ENCODE measurements around the gene MAOA.
"Not testable (repeated sequence)": the region's sequence is repeated elsewhere in the genome, so short reads cannot be mapped to it uniquely, and the experiment has no call there.

The MAOA gene
- total RNA-seq: 0.35 to 0.61 (median 0.39) reads per million in 3 donors

DNA sequence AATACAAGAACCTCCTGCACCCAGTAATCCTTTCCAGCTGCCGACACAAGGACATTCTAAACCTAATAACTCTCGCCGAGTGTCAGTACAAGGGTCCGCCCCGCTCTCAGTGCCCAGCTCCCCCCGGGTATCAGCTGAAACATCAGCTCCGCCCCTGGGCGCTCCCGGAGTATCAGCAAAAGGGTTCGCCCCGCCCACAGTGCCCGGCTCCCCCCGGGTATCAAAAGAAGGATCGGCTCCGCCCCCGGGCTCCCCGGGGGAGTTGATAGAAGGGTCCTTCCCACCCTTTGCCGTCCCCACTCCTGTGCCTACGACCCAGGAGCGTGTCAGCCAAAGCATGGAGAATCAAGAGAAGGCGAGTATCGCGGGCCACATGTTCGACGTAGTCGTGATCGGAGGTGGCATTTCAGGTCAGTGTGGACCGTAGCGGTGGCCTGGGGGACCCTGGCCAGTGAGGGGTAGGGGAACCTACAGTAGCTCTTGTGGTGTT is at the start of gene MAOA:
Gene MAOA (plus strand): TSS at position 295 of the 490 bp plus-strand sequence. CDS start 43 bp downstream, at position 338.
- peak within 1 kb of the TSS; percentile 65 for H3K4me3 ChIP-seq (ENCODE audit: insufficient read depth, low read depth, low read length, poor library complexity, severe bottlenecking)
- H3K9me3 ChIP-seq (ENCODE audit: control insufficient read depth, low read length): no peaks in the 10 kb centered on the region
- DNase-seq: peak; percentile 5 to 32 (median 32)
- no peaks in the 10 kb centered on the region for H3K4me1 ChIP-seq (ENCODE audit: control insufficient read depth, insufficient read depth, low read length, poor library complexity, severe bottlenecking)
- no peak within 1 kb of the TSS for H3K27ac ChIP-seq (ENCODE audit: insufficient read depth, low read length, poor library complexity, severe bottlenecking)
- H3K36me3 ChIP-seq (ENCODE audit: control insufficient read depth, insufficient read depth, low read length): no peaks in the 10 kb centered on the region
- no peaks in the 10 kb centered on the region for H3K27me3 ChIP-seq (replicated peaks; ENCODE audit: control insufficient read depth, insufficient read depth, low read length, poor library complexity, severe bottlenecking)

DNA sequence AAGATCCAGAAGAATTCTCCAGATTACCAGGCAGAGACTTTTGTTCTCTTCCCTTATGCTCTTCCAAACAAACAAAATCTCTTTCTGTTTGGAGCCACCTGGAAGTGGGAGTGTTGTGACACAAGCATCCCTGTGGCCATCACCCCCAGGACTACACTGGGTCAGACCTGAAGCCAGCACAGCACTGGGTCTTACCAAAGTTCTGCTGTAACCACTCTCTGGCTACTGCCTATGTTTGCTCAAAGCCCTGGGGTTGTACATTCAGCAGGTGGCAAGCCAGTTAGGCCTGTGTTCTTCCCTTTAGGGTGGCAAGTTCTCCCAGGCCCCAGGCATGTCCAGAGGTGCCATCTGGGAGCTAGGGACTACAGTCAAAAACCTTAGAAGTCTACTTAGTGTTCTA is 43.7 kb upstream of the MAOA start:
- Histone ChIP-seq H3K4me1 (ENCODE audit: control insufficient read depth, insufficient read depth, low read length, poor library complexity, severe bottlenecking) (no peaks in the 10 kb centered on the region), H3K9me3 (ENCODE audit: control insufficient read depth, low read length) (no peaks in the 10 kb centered on the region), H3K4me3 (ENCODE audit: insufficient read depth, low read depth, low read length, poor library complexity, severe bottlenecking) (no peak overlapping the region), H3K36me3 (ENCODE audit: control insufficient read depth, insufficient read depth, low read length) (no peaks in the 10 kb centered on the region), H3K27me3 (replicated peaks; ENCODE audit: control insufficient read depth, insufficient read depth, low read length, poor library complexity, severe bottlenecking) (no peaks in the 10 kb centered on the region), H3K27ac (ENCODE audit: insufficient read depth, low read length, poor library complexity, severe bottlenecking) (no peak overlapping the region)
- no peak for DNase-seq

DNA sequence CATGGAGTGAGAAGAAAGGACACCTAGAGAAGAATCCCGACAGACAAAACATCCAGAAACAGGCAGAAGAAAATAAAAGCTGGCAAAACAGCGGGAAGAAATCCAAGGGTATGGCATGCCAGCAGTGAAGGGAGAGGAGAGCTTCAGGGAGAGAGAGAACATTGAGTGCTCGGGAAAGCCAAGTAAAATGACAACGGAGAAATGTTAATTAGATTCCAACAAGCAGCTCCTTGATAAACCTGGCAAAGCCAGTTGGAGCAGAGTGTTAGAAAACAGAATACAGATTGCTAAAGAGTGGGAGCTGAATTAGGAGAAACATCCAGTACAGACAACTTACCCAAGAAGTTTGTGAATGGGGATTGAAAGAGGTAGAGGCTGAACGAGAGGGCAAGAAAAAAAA is 40.4 kb upstream of the MAOA start:
- Histone ChIP-seq H3K27ac (ENCODE audit: insufficient read depth, low read length, poor library complexity, severe bottlenecking) (no peak overlapping the region), H3K27me3 (replicated peaks; ENCODE audit: control insufficient read depth, insufficient read depth, low read length, poor library complexity, severe bottlenecking) (no peaks in the 10 kb centered on the region), H3K4me1 (ENCODE audit: control insufficient read depth, insufficient read depth, low read length, poor library complexity, severe bottlenecking) (no peaks in the 10 kb centered on the region)

DNA sequence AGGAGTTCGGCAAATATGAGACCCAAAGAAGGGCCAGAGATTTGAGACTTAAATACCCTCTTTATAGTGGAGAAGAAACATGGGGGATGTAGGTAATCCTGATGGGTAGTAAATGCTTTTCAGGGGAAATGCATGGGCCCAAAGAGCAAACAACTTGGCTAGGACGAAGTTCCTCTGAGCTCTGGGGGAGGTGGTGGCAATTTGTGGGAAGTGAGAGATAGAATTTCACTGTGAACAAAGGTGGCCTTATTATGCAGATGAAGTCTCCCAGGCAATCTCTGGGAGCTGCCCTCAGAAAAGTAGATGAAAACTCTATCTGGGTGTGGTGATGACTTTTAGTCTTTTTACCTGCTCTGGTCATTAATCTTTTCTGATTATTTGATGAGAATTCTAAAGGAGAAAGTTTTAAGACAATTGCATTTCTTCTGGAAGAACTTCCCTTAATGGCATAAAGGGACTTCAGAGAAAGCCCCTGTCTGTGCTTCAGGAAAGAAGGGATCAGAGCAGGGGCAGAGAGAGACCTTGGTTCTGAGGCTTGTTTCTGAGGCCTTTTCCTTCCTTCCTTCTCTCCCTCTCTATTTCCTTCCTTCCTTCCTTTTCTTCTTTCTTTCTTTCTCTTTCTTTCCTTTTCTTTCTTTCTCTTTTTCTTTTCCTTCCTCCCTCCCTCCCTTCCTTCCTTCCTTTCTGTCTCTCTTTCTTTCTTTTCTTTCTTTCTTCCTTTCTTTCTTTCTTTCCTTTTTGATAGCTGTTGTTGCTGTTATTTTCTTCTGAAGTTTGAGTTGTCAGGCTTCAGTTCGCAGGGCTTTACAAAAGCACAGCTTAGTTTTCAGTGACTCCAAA is 37.5 kb upstream of the MAOA start:
- Histone ChIP-seq H3K36me3 (ENCODE audit: control insufficient read depth, insufficient read depth, low read length) (no peaks in the 10 kb centered on the region), H3K27me3 (replicated peaks; ENCODE audit: control insufficient read depth, insufficient read depth, low read length, poor library complexity, severe bottlenecking) (no peaks in the 10 kb centered on the region), H3K9me3 (ENCODE audit: control insufficient read depth, low read length) (no peaks in the 10 kb centered on the region), H3K27ac (ENCODE audit: insufficient read depth, low read length, poor library complexity, severe bottlenecking) (no peak overlapping the region), H3K4me3 (ENCODE audit: insufficient read depth, low read depth, low read length, poor library complexity, severe bottlenecking) (no peak overlapping the region), H3K4me1 (ENCODE audit: control insufficient read depth, insufficient read depth, low read length, poor library complexity, severe bottlenecking) (no peaks in the 10 kb centered on the region)
- no peak for DNase-seq

More for the DNA sequence above, 40.4 kb upstream of the MAOA start:
- Histone ChIP-seq H3K4me3 (ENCODE audit: insufficient read depth, low read depth, low read length, poor library complexity, severe bottlenecking) (no peak overlapping the region), H3K36me3 (ENCODE audit: control insufficient read depth, insufficient read depth, low read length) (no peaks in the 10 kb centered on the region), H3K9me3 (ENCODE audit: control insufficient read depth, low read length) (no peaks in the 10 kb centered on the region)
- no peak for DNase-seq

GRCh38 chrX:43619861-43620260 is 36.2 kb upstream of the MAOA start:
- not testable (repeated sequence) for H3K9me3 ChIP-seq (ENCODE audit: control insufficient read depth, low read length); DNase-seq; H3K4me3 ChIP-seq (ENCODE audit: insufficient read depth, low read depth, low read length, poor library complexity, severe bottlenecking); H3K4me1 ChIP-seq (ENCODE audit: control insufficient read depth, insufficient read depth, low read length, poor library complexity, severe bottlenecking); H3K27ac ChIP-seq (ENCODE audit: insufficient read depth, low read length, poor library complexity, severe bottlenecking); H3K27me3 ChIP-seq (replicated peaks; ENCODE audit: control insufficient read depth, insufficient read depth, low read length, poor library complexity, severe bottlenecking); H3K36me3 ChIP-seq (ENCODE audit: control insufficient read depth, insufficient read depth, low read length)

- Histone ChIP-seq H3K4me1 (ENCODE audit: control insufficient read depth, insufficient read depth, low read length, poor library complexity, severe bottlenecking) (no peaks in the 10 kb centered on the region), H3K4me3 (ENCODE audit: insufficient read depth, low read depth, low read length, poor library complexity, severe bottlenecking) (no peak overlapping the region), H3K9me3 (ENCODE audit: control insufficient read depth, low read length) (no peaks in the 10 kb centered on the region), H3K36me3 (ENCODE audit: control insufficient read depth, insufficient read depth, low read length) (no peaks in the 10 kb centered on the region), H3K27ac (ENCODE audit: insufficient read depth, low read length, poor library complexity, severe bottlenecking) (no peak overlapping the region), H3K27me3 (replicated peaks; ENCODE audit: control insufficient read depth, insufficient read depth, low read length, poor library complexity, severe bottlenecking) (no peaks in the 10 kb centered on the region)
- no peak for DNase-seq
These were observed 29.0 kb upstream of the MAOA start for GRCh38 chrX:43627147-43627546.

- no peaks in the 10 kb centered on the region for H3K27me3 ChIP-seq (replicated peaks; ENCODE audit: control insufficient read depth, insufficient read depth, low read length, poor library complexity, severe bottlenecking)
- H3K36me3 ChIP-seq (ENCODE audit: control insufficient read depth, insufficient read depth, low read length): no peaks in the 10 kb centered on the region
- H3K4me1 ChIP-seq (ENCODE audit: control insufficient read depth, insufficient read depth, low read length, poor library complexity, severe bottlenecking): no peaks in the 10 kb centered on the region
These were observed 28.4 kb upstream of the MAOA start for GRCh38 chrX:43627669-43628068.

GRCh38 chrX:43629229-43629628 is 26.9 kb upstream of the MAOA start:
- no peaks in the 10 kb centered on the region for H3K4me1 ChIP-seq (ENCODE audit: control insufficient read depth, insufficient read depth, low read length, poor library complexity, severe bottlenecking)
- H3K9me3 ChIP-seq (ENCODE audit: control insufficient read depth, low read length): no peaks in the 10 kb centered on the region
- no peaks in the 10 kb centered on the region for H3K36me3 ChIP-seq (ENCODE audit: control insufficient read depth, insufficient read depth, low read length)
- no peak overlapping the region for H3K27ac ChIP-seq (ENCODE audit: insufficient read depth, low read length, poor library complexity, severe bottlenecking)
- no peak overlapping the region for H3K4me3 ChIP-seq (ENCODE audit: insufficient read depth, low read depth, low read length, poor library complexity, severe bottlenecking)
- H3K27me3 ChIP-seq (replicated peaks; ENCODE audit: control insufficient read depth, insufficient read depth, low read length, poor library complexity, severe bottlenecking): no peaks in the 10 kb centered on the region
- DNase-seq: no peak

More at GRCh38 chrX:43627669-43628068, 28.4 kb upstream of the MAOA start:
- no peak for DNase-seq
- H3K9me3 ChIP-seq (ENCODE audit: control insufficient read depth, low read length): no peaks in the 10 kb centered on the region
- H3K4me3 ChIP-seq (ENCODE audit: insufficient read depth, low read depth, low read length, poor library complexity, severe bottlenecking): no peak overlapping the region
- H3K27ac ChIP-seq (ENCODE audit: insufficient read depth, low read length, poor library complexity, severe bottlenecking): no peak overlapping the region

DNA sequence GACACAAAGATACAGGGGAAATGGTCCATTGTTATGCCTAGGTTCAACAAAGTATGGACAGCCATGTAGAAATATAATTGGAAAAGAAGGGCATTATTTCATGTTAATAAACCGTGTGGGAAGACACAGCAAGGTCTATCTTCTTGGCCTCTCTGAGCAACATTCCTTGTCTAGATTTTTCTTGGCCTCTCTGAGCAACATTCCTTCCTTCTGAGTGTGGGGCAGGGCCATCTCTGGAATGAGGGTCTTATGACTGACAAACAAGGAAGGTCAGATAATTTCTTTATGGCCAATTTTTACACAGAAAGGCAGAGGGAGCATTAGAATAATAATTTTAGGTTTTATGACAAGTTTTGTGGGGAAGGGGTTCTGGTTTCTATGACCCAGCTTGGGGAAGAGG is 24.3 kb upstream of the MAOA start:
- no peak overlapping the region for H3K27ac ChIP-seq (ENCODE audit: insufficient read depth, low read length, poor library complexity, severe bottlenecking)
- H3K36me3 ChIP-seq (ENCODE audit: control insufficient read depth, insufficient read depth, low read length): no peaks in the 10 kb centered on the region
- DNase-seq: no peak
- no peaks in the 10 kb centered on the region for H3K4me1 ChIP-seq (ENCODE audit: control insufficient read depth, insufficient read depth, low read length, poor library complexity, severe bottlenecking)
- no peaks in the 10 kb centered on the region for H3K27me3 ChIP-seq (replicated peaks; ENCODE audit: control insufficient read depth, insufficient read depth, low read length, poor library complexity, severe bottlenecking)
- H3K4me3 ChIP-seq (ENCODE audit: insufficient read depth, low read depth, low read length, poor library complexity, severe bottlenecking): no peak overlapping the region
- H3K9me3 ChIP-seq (ENCODE audit: control insufficient read depth, low read length): no peaks in the 10 kb centered on the region

GRCh38 chrX:43633081-43633480 is 23.0 kb upstream of the MAOA start:
- Histone ChIP-seq H3K27ac (ENCODE audit: insufficient read depth, low read length, poor library complexity, severe bottlenecking) (no peak overlapping the region), H3K9me3 (ENCODE audit: control insufficient read depth, low read length) (no peaks in the 10 kb centered on the region), H3K27me3 (replicated peaks; ENCODE audit: control insufficient read depth, insufficient read depth, low read length, poor library complexity, severe bottlenecking) (no peaks in the 10 kb centered on the region), H3K4me3 (ENCODE audit: insufficient read depth, low read depth, low read length, poor library complexity, severe bottlenecking) (no peak overlapping the region), H3K36me3 (ENCODE audit: control insufficient read depth, insufficient read depth, low read length) (no peaks in the 10 kb centered on the region), H3K4me1 (ENCODE audit: control insufficient read depth, insufficient read depth, low read length, poor library complexity, severe bottlenecking) (no peaks in the 10 kb centered on the region)
- DNase-seq: no peak

Measured in effector memory CD4-positive, alpha-beta T cell (primary cell).